OCI-LY1 (cell line): Measurements from ENCODE around the gene IGF2BP1.

Source experiments
- H2AFZ ChIP-seq: fragments of 200-600 bp; sonication (generic), shearing (Covaris generic); 2 replicates; pipeline ENCODE4 v1.6.0; 2014; ENCODE audit warnings: antibody characterized with exemption, mild to moderate bottlenecking, low read length
- H3F3A ChIP-seq: fragments of 200-600 bp; sonication (generic), shearing (Covaris generic); 2 replicates; pipeline ENCODE4 v1.6.0; 2014; ENCODE audit warnings: mild to moderate bottlenecking, antibody characterized with exemption, low read length, moderate library complexity; ENCODE audit not compliant: insufficient read depth
- H3K27ac ChIP-seq: fragments of 200-600 bp; sonication (generic); 2 replicates; pipeline ENCODE4 v1.5.1; 2014; ENCODE audit warnings: low read length, mixed run types, mild to moderate bottlenecking, low read depth; ENCODE audit not compliant: poor library complexity, severe bottlenecking
- H3K27me3 ChIP-seq: fragments of 200-600 bp; sonication (generic); 2 replicates; pipeline ENCODE4 v1.6.0; 2014; ENCODE audit warnings: antibody characterized with exemption, mild to moderate bottlenecking, low read length, moderate library complexity; ENCODE audit not compliant: insufficient read depth
- H3K36me3 ChIP-seq: fragments of 200-600 bp; sonication (generic); 2 replicates; pipeline ENCODE4 v1.6.1; 2014; ENCODE audit warnings: mild to moderate bottlenecking, antibody characterized with exemption, low read length, moderate library complexity, mixed read lengths; ENCODE audit not compliant: insufficient read depth
- H3K4me1 ChIP-seq: fragments of 200-600 bp; sonication (generic); 2 replicates; pipeline ENCODE4 v1.5.1; 2014; ENCODE audit warnings: mild to moderate bottlenecking, low read length, moderate library complexity; ENCODE audit not compliant: insufficient read depth, severe bottlenecking
- H3K4me2 ChIP-seq: fragments of 200-600 bp; sonication (generic), shearing (Covaris generic); 2 replicates; pipeline ENCODE4 v1.6.1; 2014; ENCODE audit warnings: low read length
- H3K4me3 ChIP-seq: fragments of 200-600 bp; sonication (generic); 2 replicates; pipeline ENCODE4 v1.5.1; 2014; ENCODE audit warnings: low read length, low read depth, mild to moderate bottlenecking, mixed read lengths; ENCODE audit not compliant: poor library complexity, severe bottlenecking
- H3K79me2 ChIP-seq: fragments of 200-600 bp; shearing (Covaris generic); 2 replicates; pipeline ENCODE4 v1.6.1; 2016; ENCODE audit warnings: mixed run types, low read length, mixed read lengths; ENCODE audit not compliant: insufficient read depth
- H3K9ac ChIP-seq: fragments of 200-600 bp; sonication (generic), shearing (Covaris generic); 2 replicates; pipeline ENCODE4 v1.6.1; 2014; ENCODE audit warnings: mild to moderate bottlenecking, low read length, mixed read lengths
- H3K9me2 ChIP-seq: fragments of 200-600 bp; sonication (generic), shearing (Covaris generic); 2 replicates; pipeline ENCODE4 v1.6.1; 2014; ENCODE audit warnings: low read depth, mild to moderate bottlenecking, low read length, mixed read lengths
- H3K9me3 ChIP-seq: fragments of 200-600 bp; shearing (Covaris generic); 2 replicates; pipeline ENCODE4 v1.6.1; 2014; ENCODE audit warnings: low read length, mixed read lengths
- H4K20me1 ChIP-seq: fragments of 200-600 bp; sonication (generic), shearing (Covaris generic); 2 replicates; pipeline ENCODE4 v1.6.0; 2016; ENCODE audit warnings: mild to moderate bottlenecking, low read length; ENCODE audit not compliant: insufficient read depth
- EZH2 ChIP-seq: fragments of 200-600 bp; sonication (generic), shearing (Covaris generic); IDR thresholded peaks from 2 replicates; pipeline ENCODE4 v1.8.0; 2017; ENCODE audit warnings: borderline replicate concordance, mixed run types, mild to moderate bottlenecking, antibody characterized with exemption, low read length, moderate library complexity, mixed read lengths
- TF ChIP-seq, protein P1 (sequence below): fragments of 200-600 bp; sonication (generic), shearing (Covaris generic); IDR thresholded peaks from 2 replicates; pipeline ENCODE4 v1.5.1; 2017; ENCODE audit warnings: mild to moderate bottlenecking, antibody characterized with exemption, low read length, moderate library complexity, mixed read lengths

Gene IGF2BP1

DNA sequence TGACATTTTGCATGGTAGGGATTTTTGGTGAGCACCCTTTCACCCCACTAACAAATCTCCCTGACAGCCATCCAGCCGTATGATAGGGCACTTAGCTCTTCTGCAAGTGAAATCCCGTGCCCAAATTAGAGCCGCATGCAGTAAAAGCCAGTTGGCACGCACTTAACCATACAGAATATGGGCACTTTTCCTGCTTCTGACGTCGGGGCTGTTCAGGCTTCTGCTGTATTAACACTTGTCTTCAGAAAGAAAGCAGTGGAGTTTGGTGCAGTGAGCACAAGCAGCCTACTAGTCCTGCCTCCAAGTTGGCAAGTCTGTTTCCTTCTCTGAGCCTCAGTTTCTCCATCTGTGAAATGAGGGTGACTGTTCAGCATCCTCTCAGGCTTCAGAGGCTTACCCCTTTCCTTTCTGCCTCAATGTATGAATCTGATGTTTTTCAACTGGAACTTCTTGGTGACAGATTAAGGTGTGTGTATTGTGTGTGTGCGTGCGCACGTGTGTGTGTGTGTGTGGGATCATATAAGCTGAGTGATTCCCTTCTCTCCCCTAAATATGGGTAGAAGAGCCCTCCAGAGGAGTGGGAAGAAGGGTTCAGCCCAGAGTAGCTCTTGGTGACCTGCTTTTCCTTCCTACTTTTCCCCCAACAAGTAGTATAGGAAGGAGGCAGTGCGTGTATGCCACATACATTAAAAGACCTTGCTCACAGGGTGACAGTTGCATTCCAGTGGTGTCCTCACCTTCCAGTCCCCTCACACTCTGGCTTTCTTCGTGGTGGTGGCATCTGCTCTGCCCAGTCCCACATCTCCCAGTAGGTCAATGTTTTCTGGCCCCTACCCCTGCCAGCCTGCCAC lies 19.0 kb downstream of the IGF2BP1 start:
- peaks cover 14% of the 10 kb centered on the region for H3K79me2 ChIP-seq
- H3K27ac ChIP-seq, result no peak overlapping the region
- no peak overlapping the region for H2AFZ ChIP-seq
- no peaks in the 10 kb centered on the region for H3K4me1 ChIP-seq
- H3K9me2 ChIP-seq, result no peaks in the 10 kb centered on the region
- no peaks in the 10 kb centered on the region for H3K9me3 ChIP-seq
- TF ChIP-seq, protein P1, sequence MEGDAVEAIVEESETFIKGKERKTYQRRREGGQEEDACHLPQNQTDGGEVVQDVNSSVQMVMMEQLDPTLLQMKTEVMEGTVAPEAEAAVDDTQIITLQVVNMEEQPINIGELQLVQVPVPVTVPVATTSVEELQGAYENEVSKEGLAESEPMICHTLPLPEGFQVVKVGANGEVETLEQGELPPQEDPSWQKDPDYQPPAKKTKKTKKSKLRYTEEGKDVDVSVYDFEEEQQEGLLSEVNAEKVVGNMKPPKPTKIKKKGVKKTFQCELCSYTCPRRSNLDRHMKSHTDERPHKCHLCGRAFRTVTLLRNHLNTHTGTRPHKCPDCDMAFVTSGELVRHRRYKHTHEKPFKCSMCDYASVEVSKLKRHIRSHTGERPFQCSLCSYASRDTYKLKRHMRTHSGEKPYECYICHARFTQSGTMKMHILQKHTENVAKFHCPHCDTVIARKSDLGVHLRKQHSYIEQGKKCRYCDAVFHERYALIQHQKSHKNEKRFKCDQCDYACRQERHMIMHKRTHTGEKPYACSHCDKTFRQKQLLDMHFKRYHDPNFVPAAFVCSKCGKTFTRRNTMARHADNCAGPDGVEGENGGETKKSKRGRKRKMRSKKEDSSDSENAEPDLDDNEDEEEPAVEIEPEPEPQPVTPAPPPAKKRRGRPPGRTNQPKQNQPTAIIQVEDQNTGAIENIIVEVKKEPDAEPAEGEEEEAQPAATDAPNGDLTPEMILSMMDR, result no peak
- TF ChIP-seq EZH2, result no peak
- no peaks in the 10 kb centered on the region for H4K20me1 ChIP-seq
- no peak overlapping the region for H3K9ac ChIP-seq
- no peak overlapping the region for H3K4me3 ChIP-seq
- H3K36me3 ChIP-seq, result no peaks in the 10 kb centered on the region; the same call in 1 of the 2 replicates
- no peak overlapping the region for H3K4me2 ChIP-seq
- H3F3A ChIP-seq, result no peaks in the 10 kb centered on the region; the same call in 1 of the 2 replicates
- no peaks in the 10 kb centered on the region for H3K27me3 ChIP-seq

DNA sequence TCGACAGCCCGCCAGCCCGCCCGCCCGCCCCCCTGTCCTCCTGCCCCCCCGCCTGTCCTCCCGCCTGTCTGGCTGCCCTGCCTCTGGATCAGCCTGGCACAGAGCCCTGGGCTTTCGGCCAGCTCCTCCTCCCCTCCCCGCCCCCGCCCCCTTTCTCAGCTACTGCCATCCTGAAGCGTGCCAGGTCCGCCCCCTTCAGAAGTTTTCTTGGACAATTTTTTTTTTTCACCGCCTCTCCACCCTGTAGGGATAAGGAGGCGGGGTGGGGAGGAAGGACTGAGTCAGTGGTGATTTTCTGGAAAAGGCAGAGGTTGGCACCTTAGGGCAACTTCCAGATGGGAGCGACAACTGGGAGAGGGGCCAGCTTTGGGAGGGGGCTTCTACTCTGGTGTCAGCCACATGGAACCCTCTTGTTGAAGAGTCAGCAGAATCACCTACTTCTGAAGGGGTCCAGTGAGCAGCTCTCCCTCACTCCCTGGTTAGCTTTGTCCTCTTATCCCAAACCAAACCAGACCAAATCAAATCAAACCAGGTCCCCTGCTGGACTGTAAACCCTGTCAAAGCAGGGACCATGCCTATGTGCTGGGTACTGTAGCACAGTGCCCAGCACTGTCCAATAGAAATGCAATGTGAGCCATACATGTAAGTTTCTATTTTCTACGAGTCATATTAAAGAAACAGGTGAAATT lies 19.7 kb downstream of the IGF2BP1 start:
- TF ChIP-seq, protein P1, result no peak
- no peak for TF ChIP-seq EZH2
- Histone ChIP-seq H3K36me3 (no peaks in the 10 kb centered on the region; the same call in 1 of the 2 replicates), H3K4me2 (no peak overlapping the region), H3K9me2 (no peaks in the 10 kb centered on the region), H3K9me3 (no peaks in the 10 kb centered on the region), H3K79me2 (peaks cover 11% of the 10 kb centered on the region; the same call in 1 of the 2 replicates), H3K27me3 (no peaks in the 10 kb centered on the region), H3K27ac (no peak overlapping the region), H3F3A (no peaks in the 10 kb centered on the region; the same call in 1 of the 2 replicates), H3K4me3 (no peak overlapping the region), H3K9ac (no peak overlapping the region), H2AFZ (no peak overlapping the region), H4K20me1 (no peaks in the 10 kb centered on the region), H3K4me1 (no peaks in the 10 kb centered on the region)

GRCh38 chr17:49018116-49018612 lies 21.0 kb downstream of the IGF2BP1 start:
- H3K4me1 ChIP-seq, result no peaks in the 10 kb centered on the region
- no peak overlapping the region for H3K4me2 ChIP-seq
- H3K4me3 ChIP-seq, result no peak overlapping the region
- no peaks in the 10 kb centered on the region for H4K20me1 ChIP-seq
- TF ChIP-seq EZH2, result no peak
- TF ChIP-seq, protein P1, result no peak
- no peak overlapping the region for H3K27ac ChIP-seq
- no peaks in the 10 kb centered on the region; the same call in 1 of the 2 replicates for H3K36me3 ChIP-seq
- no peaks in the 10 kb centered on the region; the same call in 1 of the 2 replicates for H3F3A ChIP-seq
- no peaks in the 10 kb centered on the region for H3K9me2 ChIP-seq
- no peaks in the 10 kb centered on the region for H3K27me3 ChIP-seq
- no peaks in the 10 kb centered on the region for H3K9me3 ChIP-seq
- no peak overlapping the region for H3K9ac ChIP-seq
- no peak overlapping the region for H2AFZ ChIP-seq
- H3K79me2 ChIP-seq, result peaks cover 11% of the 10 kb centered on the region; the same call in 1 of the 2 replicates
